Esophagus squamous epithelium (tissue), 5 donors: ENCODE data around the gene B3GNT4. TPM values are rescaled to one million over a fixed set of nuclear protein-coding genes. Genes with fewer than 3 reads are reported as not detected.

Experiments used
- DNase-seq: peaks from one replicate; lab custom pipeline; 2025; lab: John Stamatoyannopoulos, UW
- H3K27ac ChIP-seq, 4 donors: fragments of 200-600 bp; sonication (generic); one replicate each; pipeline ENCODE4 v1.5.1; 2016 to 2019; ENCODE audit warnings: mild to moderate bottlenecking in 1 of 4
- H3K27me3 ChIP-seq, 4 donors: fragments of 200-600 bp; sonication (generic); 1 replicate in 3 of 4; 2 replicates in 1 of 4; pipeline versions ENCODE4 v1.5.1 to v1.6.0; 2017 to 2021; ENCODE audit warnings: antibody characterized with exemption in 1 of 4
- H3K36me3 ChIP-seq, 3 donors: fragments of 200-600 bp; sonication (generic); one replicate each; pipeline ENCODE4 v1.5.1; 2016 to 2019
- H3K4me1 ChIP-seq, 3 donors: fragments of 200-600 bp; sonication (generic); one replicate each; pipeline ENCODE4 v1.5.1; 2017 to 2019
- H3K4me3 ChIP-seq, 4 donors: fragments of 200-600 bp; sonication (generic); 1 replicate in 3 of 4; 2 replicates in 1 of 4; pipeline ENCODE4 v1.5.1; 2016 to 2019; ENCODE audit warnings: mild to moderate bottlenecking in 2 of 4, moderate library complexity in 1 of 4
- H3K9me3 ChIP-seq, 3 donors: fragments of 200-600 bp; sonication (generic); one replicate each; pipeline ENCODE4 v1.5.1; 2016 to 2019
- POLR2A ChIP-seq, 4 donors: fragments of 450-650 bp; IDR thresholded peaks; one replicate each; pipeline ENCODE4 v1.6.1; 2017; ENCODE audit warnings: antibody characterized with exemption in 4 of 4, mild to moderate bottlenecking in 4 of 4, moderate library complexity in 3 of 4
- WGBS, 2 donors: methylation state at CpG; one replicate each; pipeline ENCODE4 v1.1.5; 2018; 5-methylcytosine and 5-hydroxymethylcytosine counted together
- intact Hi-C: fragments of 100-400 bp; cut with DNase I; formaldehyde crosslinking; loops from one replicate; pipeline ENCODE4 v1.15.0; 2022
- total RNA-seq, 4 donors: library from RNA; depleted of rRNA; stranded (reverse); fragments of >200 nt; gene quantifications; one replicate each; pipeline ENCODE4 v1.1.0, GENCODE V29; 2016
- TF ChIP-seq, protein P1 (sequence below), 6 experiments: fragments of 450-650 bp in 4 of 6; fragments of 200-600 bp in 2 of 6; sonication (generic) in 2 of 6; IDR thresholded peaks; one replicate each; pipeline ENCODE4 v1.5.1; 2016 to 2019; ENCODE audit warnings: antibody characterized with exemption in 6 of 6, mild to moderate bottlenecking in 4 of 6, moderate library complexity in 4 of 6
- donor health status: DM: yes; HTN: yes; CAD: no.

The B3GNT4 gene
- total RNA-seq, 4 donors from 2014 or later = 0.35 to 1.1 (median 0.47) TPM

DNA sequence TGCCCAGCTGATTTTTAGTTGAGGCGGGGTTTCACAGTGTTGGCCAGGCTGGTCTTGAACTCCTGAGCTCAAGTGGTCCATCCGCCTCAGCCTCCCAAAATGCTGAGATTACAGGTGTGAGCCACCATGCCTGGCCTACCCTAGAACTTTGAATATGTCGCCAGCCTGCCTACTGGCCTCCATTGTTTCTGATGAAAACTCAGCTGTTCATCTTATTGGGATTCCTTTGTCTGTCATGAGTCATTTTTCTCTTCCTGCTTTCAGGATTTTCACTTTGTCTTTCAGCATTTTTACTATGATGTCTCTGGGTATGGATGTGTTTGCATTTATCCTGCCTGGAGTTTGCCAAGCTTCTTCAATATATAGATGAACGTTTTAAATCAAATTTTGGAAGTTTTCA is 8.1 kb upstream of the B3GNT4 start:
- 79 to 87% methylated on average over 3 to 4 of the region's 4 CpGs for WGBS, 2 donors
- Histone ChIP-seq H3K27me3 (peaks cover 0 to 42% (median 0%) of the 10 kb centered on the region in 4 donors), H3K4me3 (no peak overlapping the region), H3K4me1 (no peaks in the 10 kb centered on the region), H3K36me3 (no peaks in the 10 kb centered on the region), H3K27ac (no peak overlapping the region), H3K9me3 (peaks cover 0 to 7% (median 0%) of the 10 kb centered on the region in 3 donors)
- no peak for TF ChIP-seq POLR2A (IDR thresholded peaks at IDR 0.05)
- TF ChIP-seq, protein P1, sequence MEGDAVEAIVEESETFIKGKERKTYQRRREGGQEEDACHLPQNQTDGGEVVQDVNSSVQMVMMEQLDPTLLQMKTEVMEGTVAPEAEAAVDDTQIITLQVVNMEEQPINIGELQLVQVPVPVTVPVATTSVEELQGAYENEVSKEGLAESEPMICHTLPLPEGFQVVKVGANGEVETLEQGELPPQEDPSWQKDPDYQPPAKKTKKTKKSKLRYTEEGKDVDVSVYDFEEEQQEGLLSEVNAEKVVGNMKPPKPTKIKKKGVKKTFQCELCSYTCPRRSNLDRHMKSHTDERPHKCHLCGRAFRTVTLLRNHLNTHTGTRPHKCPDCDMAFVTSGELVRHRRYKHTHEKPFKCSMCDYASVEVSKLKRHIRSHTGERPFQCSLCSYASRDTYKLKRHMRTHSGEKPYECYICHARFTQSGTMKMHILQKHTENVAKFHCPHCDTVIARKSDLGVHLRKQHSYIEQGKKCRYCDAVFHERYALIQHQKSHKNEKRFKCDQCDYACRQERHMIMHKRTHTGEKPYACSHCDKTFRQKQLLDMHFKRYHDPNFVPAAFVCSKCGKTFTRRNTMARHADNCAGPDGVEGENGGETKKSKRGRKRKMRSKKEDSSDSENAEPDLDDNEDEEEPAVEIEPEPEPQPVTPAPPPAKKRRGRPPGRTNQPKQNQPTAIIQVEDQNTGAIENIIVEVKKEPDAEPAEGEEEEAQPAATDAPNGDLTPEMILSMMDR (IDR thresholded peaks at IDR 0.05) = no peak
- DNase-seq = no peak
- intact Hi-C loops = no loop called here

DNA sequence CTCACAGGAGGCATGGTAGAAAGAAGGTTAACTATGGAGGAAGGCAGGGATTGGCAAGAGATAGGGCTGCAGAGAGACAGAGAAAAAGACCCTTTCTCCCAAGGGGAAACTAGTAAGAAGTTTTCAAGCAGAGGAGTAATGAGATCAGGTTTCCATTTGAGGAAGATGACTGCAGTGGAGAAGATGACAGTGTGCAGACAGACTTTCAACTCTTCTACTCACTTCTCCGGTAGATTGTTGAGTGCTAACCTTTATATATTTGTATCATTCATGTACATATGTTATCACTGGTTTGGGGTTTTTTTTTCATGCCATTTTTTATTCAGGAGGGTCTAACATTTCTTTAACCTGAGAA is 5.9 kb upstream of the B3GNT4 start:
- H3K9me3 ChIP-seq = peaks cover 0 to 7% (median 0%) of the 10 kb centered on the region in 3 donors
- TF ChIP-seq POLR2A (IDR thresholded peaks at IDR 0.05) = no peak
- TF ChIP-seq, protein P1 (IDR thresholded peaks at IDR 0.05) = no peak
- intact Hi-C loops = no loop called here
- peaks cover 0 to 1% (median under 1%) of the 10 kb centered on the region in 3 donors for H3K4me1 ChIP-seq
- no peak for DNase-seq
- no peaks in the 10 kb centered on the region for H3K36me3 ChIP-seq
- 76 to 81% methylated on average over 1 of the region's 1 CpG for WGBS, 2 donors
- H3K27me3 ChIP-seq = peaks cover 0 to 64% (median 0%) of the 10 kb centered on the region in 4 donors
- H3K4me3 ChIP-seq = no peak overlapping the region
- H3K27ac ChIP-seq = no peak overlapping the region

GRCh38 chr12:122199484-122200355 is 3.8 kb upstream of the B3GNT4 start:
- Histone ChIP-seq H3K9me3 (peaks cover 0 to 7% (median 0%) of the 10 kb centered on the region in 3 donors), H3K27ac (no peak overlapping the region), H3K4me1 (peaks cover 7 to 22% (median 14%) of the 10 kb centered on the region in 3 donors), H3K4me3 (no peak overlapping the region), H3K36me3 (no peaks in the 10 kb centered on the region), H3K27me3 (peaks cover 0 to 86% (median 2%) of the 10 kb centered on the region in 4 donors)
- intact Hi-C loops = no loop called here
- 83 to 86% methylated on average over 25 to 28 of the region's 29 CpGs for WGBS, 2 donors
- no peak for TF ChIP-seq POLR2A (IDR thresholded peaks at IDR 0.05)
- TF ChIP-seq, protein P1 (IDR thresholded peaks at IDR 0.05) = no peak
- no peak for DNase-seq

DNA sequence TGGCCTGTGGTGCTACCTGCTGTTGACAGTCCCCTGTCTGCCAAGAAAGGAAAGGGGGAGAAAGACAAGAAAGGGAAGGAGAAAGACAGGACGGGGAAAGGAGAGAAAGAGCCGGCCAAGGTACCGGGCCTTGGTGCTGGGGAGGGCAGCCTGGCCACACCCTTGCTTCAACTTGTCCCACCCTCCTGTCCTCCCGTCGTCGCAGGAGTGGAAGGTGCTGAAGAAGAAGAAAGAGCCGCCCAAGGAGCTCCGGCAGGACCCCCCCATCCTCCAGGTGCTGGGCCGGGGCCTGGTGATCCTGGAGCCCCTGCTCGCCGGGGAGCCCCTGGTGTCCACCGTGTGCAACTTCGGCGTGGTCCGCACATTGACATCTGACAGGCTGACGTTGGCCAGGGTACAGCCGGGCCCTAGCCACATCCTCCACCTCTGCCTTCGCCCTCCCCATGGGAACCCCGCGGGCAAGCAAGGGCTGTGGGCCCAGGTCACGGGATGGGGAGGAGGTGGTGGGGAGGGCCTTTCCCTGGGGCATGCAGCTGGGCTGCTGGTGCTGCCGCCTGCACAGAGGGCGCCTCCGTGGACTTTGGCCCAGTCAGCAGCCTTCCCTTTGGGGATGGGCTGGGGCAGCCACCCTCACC is 2.9 kb upstream of the B3GNT4 start:
- no peak for DNase-seq
- peaks cover 7 to 31% (median 14%) of the 10 kb centered on the region in 3 donors for H3K4me1 ChIP-seq
- intact Hi-C loops = no loop called here
- no peaks in the 10 kb centered on the region for H3K36me3 ChIP-seq
- H3K27ac ChIP-seq = no peak overlapping the region
- WGBS, 2 donors = 61 to 80% methylated on average over 5 to 8 of the region's 24 CpGs
- H3K9me3 ChIP-seq = no peaks in the 10 kb centered on the region
- H3K27me3 ChIP-seq = peaks cover 0 to 90% (median 2%) of the 10 kb centered on the region in 4 donors
- H3K4me3 ChIP-seq = no peak overlapping the region
- TF ChIP-seq POLR2A (IDR thresholded peaks at IDR 0.05) = no peak
- TF ChIP-seq, protein P1 (IDR thresholded peaks at IDR 0.05) = no peak

DNA sequence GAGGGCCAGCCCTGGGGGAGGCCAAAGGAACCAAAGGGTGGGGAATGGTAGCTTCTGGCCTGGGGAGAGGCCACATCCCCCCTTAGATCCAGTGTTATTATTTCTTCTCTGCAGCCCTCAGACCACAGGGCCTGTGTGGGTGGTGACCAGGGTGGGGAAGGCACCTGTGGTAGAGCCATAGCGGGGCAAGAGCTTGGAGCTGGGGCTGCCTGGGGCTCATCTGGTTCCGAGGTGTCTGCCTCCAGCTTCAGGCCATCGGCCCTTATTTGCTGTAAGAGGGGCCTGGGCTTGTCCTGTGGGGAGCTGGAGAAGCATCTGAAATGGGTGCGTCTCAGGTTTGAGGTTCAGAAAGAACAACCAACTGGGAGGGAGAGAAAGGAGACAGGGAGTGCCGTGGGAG is 2.1 kb upstream of the B3GNT4 start:
- TF ChIP-seq POLR2A (IDR thresholded peaks at IDR 0.05) = no peak
- TF ChIP-seq, protein P1 (IDR thresholded peaks at IDR 0.05) = no peak
- no peak overlapping the region for H3K4me3 ChIP-seq
- H3K9me3 ChIP-seq = no peaks in the 10 kb centered on the region
- no peak overlapping the region for H3K27ac ChIP-seq
- peaks cover 0 to 2% (median 0%) of the 10 kb centered on the region in 3 donors for H3K36me3 ChIP-seq
- peaks cover 7 to 35% (median 14%) of the 10 kb centered on the region in 3 donors for H3K4me1 ChIP-seq
- intact Hi-C loops = no loop called here
- H3K27me3 ChIP-seq = peaks cover 0 to 95% (median 2%) of the 10 kb centered on the region in 4 donors
- no peak for DNase-seq
- 82 to 87% methylated on average over 3 to 4 of the region's 5 CpGs for WGBS, 2 donors
